ENCODE results near the gene UQCRHL.
"Not testable (repeated sequence)": the region's sequence is repeated elsewhere in the genome, so short reads cannot be mapped to it uniquely, and the experiment has no call there.

The UQCRHL gene

GRCh38 chr1:15807549-15807948, at the start of gene UQCRHL:
TSS of gene UQCRHL (minus strand) at chr1:15807649. CDS start at chr1:15807649, 0 bp downstream.
- not testable (repeated sequence) for DNase-seq (ENCODE audit: extremely low read depth, low read depth)

GRCh38 chr1:15856888-15857287, 49.4 kb upstream of the UQCRHL start:
- TF ChIP-seq CTCF (IDR thresholded peaks at IDR 0.05; ENCODE audit: low read depth, low read length), result no peak
- DNase-seq (ENCODE audit: extremely low read depth, low read depth), result no peak

- no peak for DNase-seq (ENCODE audit: extremely low read depth, low read depth)
- TF ChIP-seq CTCF (IDR thresholded peaks at IDR 0.05; ENCODE audit: low read depth, low read length), result no peak
Observed at GRCh38 chr1:15852828-15853302, 45.4 kb upstream of the UQCRHL start.

- no peak for TF ChIP-seq CTCF (IDR thresholded peaks at IDR 0.05; ENCODE audit: low read depth, low read length)
- DNase-seq (ENCODE audit: extremely low read depth, low read depth), result no peak
Observed at GRCh38 chr1:15852036-15852827, 44.8 kb upstream of the UQCRHL start.

- TF ChIP-seq CTCF (IDR thresholded peaks at IDR 0.05; ENCODE audit: low read depth, low read length), result no peak
Observed at GRCh38 chr1:15851210-15852035, 44.0 kb upstream of the UQCRHL start.

GRCh38 chr1:15850471-15851001, 43.1 kb upstream of the UQCRHL start:
- DNase-seq (ENCODE audit: extremely low read depth, low read depth), result no peak
- no peak for TF ChIP-seq CTCF (IDR thresholded peaks at IDR 0.05; ENCODE audit: low read depth, low read length)

More at GRCh38 chr1:15851210-15852035, 44.0 kb upstream of the UQCRHL start:
- DNase-seq (ENCODE audit: extremely low read depth, low read depth), result no peak

- no peak for TF ChIP-seq CTCF (IDR thresholded peaks at IDR 0.05; ENCODE audit: low read depth, low read length)
- DNase-seq (ENCODE audit: extremely low read depth, low read depth), result no peak
Observed at GRCh38 chr1:15849775-15850324, 42.4 kb upstream of the UQCRHL start.

All from AG09319 (cell line).